H9 (cell line): ENCODE data around the gene CYP39A1. TPM values are rescaled to one million over a fixed set of nuclear protein-coding genes. Genes with fewer than 3 reads are reported as not detected.

ENCODE experiments used
- DNase-seq: peaks from one replicate; pipeline ENCODE4 v3.0.0-alpha.2; 2017
- H2AFZ ChIP-seq: one replicate; pipeline ENCODE4 v1.6.1; 2013; ENCODE audit warnings: mild to moderate bottlenecking, low read length, control low read depth, moderate library complexity
- H2AK5ac ChIP-seq: 2 replicates; pipeline ENCODE4 v1.6.1; 2013; ENCODE audit warnings: low read length, control low read depth, mixed read lengths; ENCODE audit not compliant: insufficient read length
- H2BK120ac ChIP-seq: one replicate; pipeline ENCODE4 v1.6.1; 2013; ENCODE audit warnings: low read depth, mild to moderate bottlenecking, low read length, control low read depth, inconsistent platforms; ENCODE audit not compliant: poor library complexity, severe bottlenecking
- H2BK12ac ChIP-seq: 2 replicates; pipeline ENCODE4 v1.6.1; 2013; ENCODE audit warnings: low read length, control low read depth, mixed read lengths, low read depth; ENCODE audit not compliant: insufficient read length
- H2BK15ac ChIP-seq: 2 replicates; pipeline ENCODE4 v1.6.1; 2013; ENCODE audit warnings: low read depth, low read length, control low read depth
- H2BK20ac ChIP-seq: one replicate; pipeline ENCODE4 v1.6.1; 2013; ENCODE audit warnings: low read depth, mild to moderate bottlenecking, low read length, control low read depth, inconsistent platforms; ENCODE audit not compliant: poor library complexity, severe bottlenecking
- H2BK5ac ChIP-seq: 2 replicates; pipeline ENCODE4 v1.6.1; 2013; ENCODE audit warnings: low read length, control low read depth, mixed read lengths; ENCODE audit not compliant: insufficient read length
- H3K14ac ChIP-seq: 2 replicates; pipeline ENCODE4 v1.6.1; 2013; ENCODE audit warnings: low read length, control low read depth; ENCODE audit not compliant: insufficient read depth
- H3K18ac ChIP-seq: 2 replicates; pipeline ENCODE4 v1.6.1; 2013; ENCODE audit warnings: low read depth, mild to moderate bottlenecking, mixed read lengths, low read length, control low read depth; ENCODE audit not compliant: insufficient read length
- H3K23ac ChIP-seq: 2 replicates; pipeline ENCODE4 v1.6.1; 2013; ENCODE audit warnings: low read length, control low read depth, mixed read lengths, low read depth; ENCODE audit not compliant: insufficient read length
- H3K23me2 ChIP-seq: 2 replicates; pipeline ENCODE4 v1.6.1; 2013; ENCODE audit warnings: low read depth, mild to moderate bottlenecking, mixed read lengths, low read length, control low read depth; ENCODE audit not compliant: insufficient read length, poor library complexity, severe bottlenecking
- H3K27ac ChIP-seq: 2 replicates; pipeline ENCODE4 v1.5.1; 2013; ENCODE audit warnings: low read length, control low read depth, mixed read lengths, low read depth; ENCODE audit not compliant: insufficient read length
- H3K27me3 ChIP-seq: 2 replicates; pipeline ENCODE4 v1.6.1; 2013; ENCODE audit warnings: low read length, control low read depth, inconsistent platforms; ENCODE audit not compliant: insufficient read depth
- H3K4ac ChIP-seq: 2 replicates; pipeline ENCODE4 v1.6.1; 2013; ENCODE audit warnings: low read depth, mild to moderate bottlenecking, control low read depth, inconsistent platforms, low read length, moderate library complexity
- H3K4me1 ChIP-seq: 2 replicates; pipeline ENCODE4 v1.6.1; 2013; ENCODE audit warnings: low read length, control low read depth, inconsistent platforms; ENCODE audit not compliant: insufficient read depth
- H3K4me2 ChIP-seq: 2 replicates; pipeline ENCODE4 v1.6.1; 2013; ENCODE audit warnings: low read length, control low read depth, mixed read lengths; ENCODE audit not compliant: insufficient read length, insufficient read depth
- H3K56ac ChIP-seq: 2 replicates; pipeline ENCODE4 v1.6.1; 2013; ENCODE audit warnings: low read depth, mild to moderate bottlenecking, mixed read lengths, low read length, control low read depth; ENCODE audit not compliant: insufficient read length
- H3K79me1 ChIP-seq: 2 replicates; pipeline ENCODE4 v1.6.1; 2013; ENCODE audit warnings: low read depth, mild to moderate bottlenecking, moderate library complexity, low read length, control low read depth, inconsistent platforms; ENCODE audit not compliant: insufficient read depth, poor library complexity, severe bottlenecking
- H3K79me2 ChIP-seq: 2 replicates; pipeline ENCODE4 v1.6.1; 2013; ENCODE audit warnings: low read length, control low read depth, inconsistent platforms; ENCODE audit not compliant: insufficient read depth
- H3K9ac ChIP-seq: 2 replicates; pipeline ENCODE4 v1.6.1; 2013; ENCODE audit warnings: low read length, control low read depth, mixed read lengths; ENCODE audit not compliant: insufficient read length; ENCODE audit errors: extremely low read depth
- H3K9me3 ChIP-seq: one replicate; pipeline ENCODE4 v1.6.1; 2013; ENCODE audit warnings: low read depth, low read length, inconsistent platforms; ENCODE audit not compliant: control insufficient read depth
- H3T11ph ChIP-seq: one replicate; pipeline ENCODE4 v1.6.1; 2013; ENCODE audit warnings: mild to moderate bottlenecking, low read length, control low read depth, inconsistent platforms
- H4K20me1 ChIP-seq: one replicate; pipeline ENCODE4 v1.6.1; 2013; ENCODE audit not compliant: control insufficient read depth, insufficient read length, insufficient read depth
- H4K5ac ChIP-seq: 2 replicates; pipeline ENCODE4 v1.6.1; 2013; ENCODE audit warnings: low read depth, mild to moderate bottlenecking, mixed read lengths, low read length, control low read depth; ENCODE audit not compliant: insufficient read length
- H4K8ac ChIP-seq: replicated peaks from 2 replicates; pipeline ENCODE4 v1.6.1; 2013; ENCODE audit warnings: low read length, control low read depth, mixed read lengths, low read depth; ENCODE audit not compliant: insufficient read length
- H4K91ac ChIP-seq: 2 replicates; pipeline ENCODE4 v1.6.1; 2013; ENCODE audit warnings: low read depth, mild to moderate bottlenecking, moderate library complexity, mixed read lengths, low read length, control low read depth; ENCODE audit not compliant: insufficient read length
- H3K27ac Mint-ChIP-seq, 3 experiments: 2 replicates in 2 of 3; 3 replicates in 1 of 3; pipeline ENCODE4 v1.8.0; 2020 to 2021; ENCODE audit warnings: mixed read lengths in 3 of 3, mild to moderate bottlenecking in 1 of 3, moderate library complexity in 1 of 3
- H3K27me3 Mint-ChIP-seq: 2 replicates; pipeline ENCODE4 v1.8.0; 2021; ENCODE audit warnings: low read depth, mild to moderate bottlenecking, moderate library complexity, mixed read lengths
- H3K36me3 Mint-ChIP-seq, 3 experiments: 2 replicates in 2 of 3; 3 replicates in 1 of 3; pipeline ENCODE4 v1.8.0; 2020 to 2021; ENCODE audit warnings: low read depth in 3 of 3, mixed read lengths in 3 of 3; ENCODE audit not compliant: insufficient read depth in 1 of 3
- H3K4me1 Mint-ChIP-seq, 2 experiments: 2 replicates each; pipeline ENCODE4 v1.8.0; 2020; ENCODE audit warnings: mixed read lengths in 2 of 2
- H3K4me3 Mint-ChIP-seq, 2 experiments: 2 replicates in 1 of 2; 3 replicates in 1 of 2; pipeline ENCODE4 v1.8.0; 2020 to 2021; ENCODE audit warnings: mild to moderate bottlenecking in 2 of 2, mixed read lengths in 2 of 2, moderate library complexity in 1 of 2
- H3K9me3 Mint-ChIP-seq, 2 experiments: 2 replicates in 1 of 2; 3 replicates in 1 of 2; pipeline ENCODE4 v1.8.0; 2020; ENCODE audit warnings: mild to moderate bottlenecking in 2 of 2, mixed read lengths in 2 of 2, moderate library complexity in 1 of 2
- WGBS: extraction: QIAGEN DNeasy Blood & Tissue Kit; methylation state at CpG from one replicate; pipeline ENCODE4 v1.1.7; 2013; ENCODE audit warnings: missing lambda C conversion rate, low lambda C conversion rate, mixed read lengths; ENCODE audit not compliant: insufficient read length; ENCODE audit errors: extremely low coverage; 5-methylcytosine and 5-hydroxymethylcytosine counted together
- total RNA-seq: library from RNA; stranded (reverse); gene quantifications from 2 replicates; pipeline ENCODE4 v1.2.1, GENCODE V29; 2021
- TF ChIP-seq, protein P1 (sequence below): fragments of 200-600 bp; sonication (generic); conservative IDR thresholded peaks from 3 replicates; pipeline ENCODE4 v1.8.0; 2021; ENCODE audit warnings: antibody characterized with exemption, mild to moderate bottlenecking

Gene CYP39A1
- total RNA-seq, 1 experiment from 2014 or later, result 0.50 TPM

DNA sequence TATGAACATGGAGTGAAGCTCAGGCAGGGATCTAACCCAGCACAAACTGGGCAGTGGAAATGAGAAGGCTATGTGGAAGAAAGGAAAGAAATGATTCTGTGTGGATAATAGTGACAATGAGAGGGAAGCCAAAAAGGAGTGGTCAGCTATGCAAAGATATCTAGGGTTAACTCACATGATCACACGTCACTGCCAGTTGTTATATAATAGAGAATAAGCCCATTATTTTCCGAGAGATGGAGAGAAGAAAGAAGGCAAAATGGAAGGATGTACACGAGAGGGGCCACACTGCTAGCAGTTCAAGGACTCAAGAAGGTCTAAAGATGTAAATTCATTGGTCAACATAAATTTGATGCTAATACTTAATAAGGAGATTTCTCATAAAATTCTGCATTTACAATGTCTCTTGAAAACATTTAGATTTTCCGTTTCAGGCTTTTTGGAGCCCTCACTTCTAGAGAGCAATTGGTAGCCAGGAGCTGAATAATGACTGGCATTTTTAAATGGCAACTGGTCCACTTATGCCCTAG lies 142.6 kb downstream of the CYP39A1 start:
- Histone ChIP-seq H4K91ac (no peak overlapping the region), H3K14ac (no peak overlapping the region), H3T11ph (no peak overlapping the region), H3K27me3 (no peaks in the 10 kb centered on the region), H2BK120ac (no peak overlapping the region), H2BK12ac (no peak overlapping the region), H4K20me1 (no peaks in the 10 kb centered on the region), H2BK20ac (no peak overlapping the region), H2AK5ac (no peak overlapping the region), H3K9ac (no peak overlapping the region), H3K4ac (no peak overlapping the region), H3K9me3 (no peaks in the 10 kb centered on the region), H3K23me2 (no peaks in the 10 kb centered on the region), H3K56ac (no peak overlapping the region), H4K8ac (no peak overlapping the region), H4K5ac (no peak overlapping the region), H3K4me1 (no peaks in the 10 kb centered on the region), H2AFZ (no peak overlapping the region), H2BK15ac (no peak overlapping the region), H3K27ac (no peak overlapping the region), H2BK5ac (no peak overlapping the region), H3K4me2 (no peak overlapping the region), H3K79me1 (no peaks in the 10 kb centered on the region), H3K18ac (no peak overlapping the region), H3K23ac (no peak overlapping the region), H3K79me2 (no peaks in the 10 kb centered on the region)
- H3K27ac Mint-ChIP-seq, result no peak overlapping the region
- no peak overlapping the region for H3K4me3 Mint-ChIP-seq
- no CpG with 5 or more reads among the region's 4 CpGs for WGBS
- no peaks in the 10 kb centered on the region for H3K36me3 Mint-ChIP-seq
- no peak for DNase-seq
- H3K27me3 Mint-ChIP-seq, result 0 out of 2 replicates have a peak, but pooled peaks cover 2% of the 10 kb centered on the region
- H3K9me3 Mint-ChIP-seq, result no peaks in the 10 kb centered on the region
- TF ChIP-seq, protein P1, sequence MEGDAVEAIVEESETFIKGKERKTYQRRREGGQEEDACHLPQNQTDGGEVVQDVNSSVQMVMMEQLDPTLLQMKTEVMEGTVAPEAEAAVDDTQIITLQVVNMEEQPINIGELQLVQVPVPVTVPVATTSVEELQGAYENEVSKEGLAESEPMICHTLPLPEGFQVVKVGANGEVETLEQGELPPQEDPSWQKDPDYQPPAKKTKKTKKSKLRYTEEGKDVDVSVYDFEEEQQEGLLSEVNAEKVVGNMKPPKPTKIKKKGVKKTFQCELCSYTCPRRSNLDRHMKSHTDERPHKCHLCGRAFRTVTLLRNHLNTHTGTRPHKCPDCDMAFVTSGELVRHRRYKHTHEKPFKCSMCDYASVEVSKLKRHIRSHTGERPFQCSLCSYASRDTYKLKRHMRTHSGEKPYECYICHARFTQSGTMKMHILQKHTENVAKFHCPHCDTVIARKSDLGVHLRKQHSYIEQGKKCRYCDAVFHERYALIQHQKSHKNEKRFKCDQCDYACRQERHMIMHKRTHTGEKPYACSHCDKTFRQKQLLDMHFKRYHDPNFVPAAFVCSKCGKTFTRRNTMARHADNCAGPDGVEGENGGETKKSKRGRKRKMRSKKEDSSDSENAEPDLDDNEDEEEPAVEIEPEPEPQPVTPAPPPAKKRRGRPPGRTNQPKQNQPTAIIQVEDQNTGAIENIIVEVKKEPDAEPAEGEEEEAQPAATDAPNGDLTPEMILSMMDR, result no peak
- no peaks in the 10 kb centered on the region for H3K4me1 Mint-ChIP-seq
